Measurements from ENCODE around the gene ERGIC3.

GRCh38 chr20:35510951-35511735, 30.7 kb upstream of the ERGIC3 start:
- TF ChIP-seq CTCF (IDR thresholded peaks at IDR 0.05; ENCODE audit: low read depth, low read length, poor library complexity, severe bottlenecking): no peak
- no peak for TF ChIP-seq EZH2phosphoT487 (IDR thresholded peaks at IDR 0.05; ENCODE audit: borderline replicate concordance, low read length)
